H1 (cell line): Measurements from ENCODE around the gene GRID1.

ENCODE experiments used
- POLR2A ChIP-seq, 2 experiments: IDR thresholded peaks; 1 replicate in 1 of 2; 2 replicates in 1 of 2; pipeline ENCODE4 v1.6.1; 2011; ENCODE audit warnings: low read depth in 2 of 2, low read length in 2 of 2, mild to moderate bottlenecking in 2 of 2; ENCODE audit errors: control extremely low read depth in 1 of 2
- POLR2AphosphoS5 ChIP-seq: IDR thresholded peaks from 2 replicates; pipeline ENCODE4 v1.6.1; 2011; ENCODE audit warnings: low read depth, low read length
- TF ChIP-seq, protein P1 (sequence below): IDR thresholded peaks from 2 replicates; pipeline ENCODE4 v1.6.1; 2012; ENCODE audit warnings: low read length, inconsistent platforms

DNA sequence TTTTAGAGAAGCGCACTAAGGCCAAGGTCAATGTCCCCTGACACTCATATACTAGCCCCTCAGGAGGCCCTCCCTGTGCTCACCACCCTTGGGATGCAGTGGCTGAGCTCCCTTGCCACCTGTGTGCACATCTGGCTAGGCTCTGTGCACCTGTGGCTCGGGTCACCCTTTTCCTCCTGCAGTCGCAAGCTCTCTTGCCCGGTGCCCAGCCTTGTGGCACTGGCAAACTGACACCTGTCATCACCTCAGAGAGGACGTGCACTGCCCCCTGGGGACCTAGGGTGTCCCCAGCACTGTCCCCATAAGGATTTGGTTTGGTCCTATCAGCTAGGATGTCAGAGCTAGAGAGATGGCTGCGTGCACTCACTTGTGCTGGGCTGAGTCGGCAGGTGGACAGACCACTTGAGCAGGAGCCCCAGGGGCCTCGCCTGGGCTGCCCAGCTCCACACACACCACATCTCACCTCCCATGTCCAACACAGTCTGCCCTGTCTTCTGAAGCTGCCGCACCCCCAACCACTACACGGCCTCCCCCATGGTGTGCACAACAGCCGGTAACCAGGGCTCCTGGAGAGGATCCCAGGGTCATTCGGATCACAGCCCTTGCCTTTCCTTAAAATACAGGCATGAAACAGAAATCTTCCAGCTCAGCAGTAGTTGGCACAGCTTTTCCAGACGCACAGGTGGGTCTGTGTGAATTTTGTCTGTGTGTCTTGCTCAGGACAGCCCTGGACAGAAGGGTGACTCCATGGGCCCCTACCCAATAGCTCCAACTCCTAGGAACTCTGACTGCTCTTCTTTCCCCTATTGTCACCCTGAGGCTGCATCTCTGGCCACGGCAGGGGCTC, 111.0 kb downstream of the GRID1 start:
- no peak for TF ChIP-seq POLR2A (IDR thresholded peaks at IDR 0.05; ENCODE audit: control extremely low read depth in 1 of 2, low read depth in 2 of 2, low read length in 2 of 2)
- TF ChIP-seq POLR2AphosphoS5 = no peak
- TF ChIP-seq, protein P1, sequence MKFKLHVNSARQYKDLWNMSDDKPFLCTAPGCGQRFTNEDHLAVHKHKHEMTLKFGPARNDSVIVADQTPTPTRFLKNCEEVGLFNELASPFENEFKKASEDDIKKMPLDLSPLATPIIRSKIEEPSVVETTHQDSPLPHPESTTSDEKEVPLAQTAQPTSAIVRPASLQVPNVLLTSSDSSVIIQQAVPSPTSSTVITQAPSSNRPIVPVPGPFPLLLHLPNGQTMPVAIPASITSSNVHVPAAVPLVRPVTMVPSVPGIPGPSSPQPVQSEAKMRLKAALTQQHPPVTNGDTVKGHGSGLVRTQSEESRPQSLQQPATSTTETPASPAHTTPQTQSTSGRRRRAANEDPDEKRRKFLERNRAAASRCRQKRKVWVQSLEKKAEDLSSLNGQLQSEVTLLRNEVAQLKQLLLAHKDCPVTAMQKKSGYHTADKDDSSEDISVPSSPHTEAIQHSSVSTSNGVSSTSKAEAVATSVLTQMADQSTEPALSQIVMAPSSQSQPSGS = no peak
